ENCODE results near the gene HTRA1. TPM values are rescaled to one million over a fixed set of nuclear protein-coding genes. Genes with fewer than 3 reads are reported as not detected.

Gene HTRA1
- total RNA-seq, 1 donor from 2014 or later: 62.6 TPM

DNA sequence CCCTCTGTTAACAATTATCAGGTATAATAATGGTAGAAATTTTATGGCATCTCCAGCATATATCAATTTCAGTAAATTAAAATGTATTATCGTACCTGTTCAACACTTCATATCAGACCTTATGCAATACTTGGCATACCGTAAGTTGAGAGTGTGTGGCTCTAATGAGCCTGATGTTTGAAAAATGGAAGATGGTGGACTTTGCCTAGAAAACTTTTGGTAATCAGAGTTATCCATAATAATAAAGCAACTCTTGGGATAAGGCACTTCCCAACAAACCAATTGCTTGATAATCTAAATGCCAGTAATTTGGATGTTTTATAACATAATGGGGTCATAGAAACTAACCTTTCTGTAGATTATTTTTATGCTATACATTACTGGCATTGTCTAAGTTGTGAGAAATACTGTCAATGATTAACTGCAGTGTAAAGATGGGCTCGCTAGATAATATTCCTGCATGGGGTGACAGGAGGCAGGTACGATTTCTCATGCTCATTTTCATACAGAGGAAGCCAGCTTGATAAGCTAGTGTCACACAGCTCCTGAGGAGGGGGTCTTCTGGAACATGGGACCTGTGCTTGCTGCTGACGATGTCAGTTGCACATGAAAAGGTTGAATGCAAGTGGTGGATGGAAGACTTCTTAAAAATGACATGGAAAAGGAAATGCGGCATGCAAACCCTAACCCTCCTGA is 71.4 kb downstream of the HTRA1 start:
- peaks cover 15% of the 10 kb centered on the region for H3K4me1 ChIP-seq
- no peak overlapping the region for H3K27ac ChIP-seq (replicated peaks)
- no peak overlapping the region for H3K4me3 ChIP-seq
- no peak for DNase-seq
- TF ChIP-seq, protein P1, sequence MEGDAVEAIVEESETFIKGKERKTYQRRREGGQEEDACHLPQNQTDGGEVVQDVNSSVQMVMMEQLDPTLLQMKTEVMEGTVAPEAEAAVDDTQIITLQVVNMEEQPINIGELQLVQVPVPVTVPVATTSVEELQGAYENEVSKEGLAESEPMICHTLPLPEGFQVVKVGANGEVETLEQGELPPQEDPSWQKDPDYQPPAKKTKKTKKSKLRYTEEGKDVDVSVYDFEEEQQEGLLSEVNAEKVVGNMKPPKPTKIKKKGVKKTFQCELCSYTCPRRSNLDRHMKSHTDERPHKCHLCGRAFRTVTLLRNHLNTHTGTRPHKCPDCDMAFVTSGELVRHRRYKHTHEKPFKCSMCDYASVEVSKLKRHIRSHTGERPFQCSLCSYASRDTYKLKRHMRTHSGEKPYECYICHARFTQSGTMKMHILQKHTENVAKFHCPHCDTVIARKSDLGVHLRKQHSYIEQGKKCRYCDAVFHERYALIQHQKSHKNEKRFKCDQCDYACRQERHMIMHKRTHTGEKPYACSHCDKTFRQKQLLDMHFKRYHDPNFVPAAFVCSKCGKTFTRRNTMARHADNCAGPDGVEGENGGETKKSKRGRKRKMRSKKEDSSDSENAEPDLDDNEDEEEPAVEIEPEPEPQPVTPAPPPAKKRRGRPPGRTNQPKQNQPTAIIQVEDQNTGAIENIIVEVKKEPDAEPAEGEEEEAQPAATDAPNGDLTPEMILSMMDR (IDR thresholded peaks at IDR 0.05; ENCODE audit: borderline replicate concordance): no peak
- peaks cover 4% of the 10 kb centered on the region for H3K9me3 ChIP-seq (replicated peaks)
- H3K27me3 ChIP-seq (ENCODE audit: low read depth): no peaks in the 10 kb centered on the region
- intact Hi-C loops (cut with micrococcal nuclease): no loop called here
- H3K36me3 ChIP-seq: no peaks in the 10 kb centered on the region

DNA sequence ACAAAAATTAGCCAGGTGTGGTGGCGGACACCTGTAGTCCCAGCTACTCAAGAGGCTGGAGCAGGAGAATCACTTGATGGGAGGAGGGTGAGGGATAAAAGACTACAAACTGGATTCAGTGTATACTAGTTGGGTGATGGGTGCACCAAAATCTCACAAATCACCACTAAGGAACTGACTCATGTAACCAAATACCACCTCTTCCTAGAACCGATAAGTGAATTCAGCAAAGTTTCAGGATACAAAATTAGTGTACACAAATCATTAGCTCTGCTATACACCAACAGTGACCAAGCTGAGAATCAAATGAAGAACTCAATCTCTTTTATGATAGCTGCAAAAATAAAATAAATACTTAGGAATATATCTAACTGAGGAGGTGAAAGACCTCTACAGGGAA is 76.2 kb downstream of the HTRA1 start:
- H3K27ac ChIP-seq (replicated peaks): no peak overlapping the region
- TF ChIP-seq, protein P1 (IDR thresholded peaks at IDR 0.05; ENCODE audit: borderline replicate concordance): no peak
- H3K9me3 ChIP-seq (replicated peaks): peaks cover 4% of the 10 kb centered on the region
- H3K27me3 ChIP-seq (ENCODE audit: low read depth): no peaks in the 10 kb centered on the region
- no peak overlapping the region for H3K4me3 ChIP-seq
- H3K36me3 ChIP-seq: no peaks in the 10 kb centered on the region
- DNase-seq: no peak
- no peaks in the 10 kb centered on the region for H3K4me1 ChIP-seq
- intact Hi-C loops (cut with micrococcal nuclease): no loop called here

DNA sequence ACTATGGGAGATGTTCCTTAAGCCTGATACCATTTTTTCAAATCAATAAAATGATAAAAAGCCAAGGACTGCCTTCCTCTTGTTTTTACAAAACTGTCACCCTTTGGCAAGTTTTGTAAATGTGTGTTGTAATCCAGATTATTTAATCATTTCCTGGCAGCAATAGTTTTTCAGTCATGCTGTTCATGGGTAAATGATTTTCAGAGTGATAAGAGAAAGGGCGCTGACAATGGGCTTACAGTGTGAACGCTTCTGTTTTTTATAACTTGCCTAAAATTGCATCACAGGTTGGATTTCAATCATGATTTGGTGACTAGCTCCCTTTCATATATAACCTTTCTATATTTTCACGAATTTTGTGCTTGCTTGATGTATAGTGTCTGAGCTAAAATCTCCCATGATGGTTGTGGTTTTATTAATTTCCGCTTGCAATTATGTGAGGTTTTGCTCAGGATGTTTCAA is 80.2 kb downstream of the HTRA1 start:
- Histone ChIP-seq H3K4me1 (no peaks in the 10 kb centered on the region), H3K9me3 (replicated peaks) (peaks cover 4% of the 10 kb centered on the region), H3K4me3 (no peak overlapping the region), H3K27me3 (ENCODE audit: low read depth) (no peaks in the 10 kb centered on the region), H3K27ac (replicated peaks) (no peak overlapping the region), H3K36me3 (no peaks in the 10 kb centered on the region)
- TF ChIP-seq, protein P1 (IDR thresholded peaks at IDR 0.05; ENCODE audit: borderline replicate concordance): no peak
- DNase-seq: no peak
- intact Hi-C loops (cut with micrococcal nuclease): no loop called here

DNA sequence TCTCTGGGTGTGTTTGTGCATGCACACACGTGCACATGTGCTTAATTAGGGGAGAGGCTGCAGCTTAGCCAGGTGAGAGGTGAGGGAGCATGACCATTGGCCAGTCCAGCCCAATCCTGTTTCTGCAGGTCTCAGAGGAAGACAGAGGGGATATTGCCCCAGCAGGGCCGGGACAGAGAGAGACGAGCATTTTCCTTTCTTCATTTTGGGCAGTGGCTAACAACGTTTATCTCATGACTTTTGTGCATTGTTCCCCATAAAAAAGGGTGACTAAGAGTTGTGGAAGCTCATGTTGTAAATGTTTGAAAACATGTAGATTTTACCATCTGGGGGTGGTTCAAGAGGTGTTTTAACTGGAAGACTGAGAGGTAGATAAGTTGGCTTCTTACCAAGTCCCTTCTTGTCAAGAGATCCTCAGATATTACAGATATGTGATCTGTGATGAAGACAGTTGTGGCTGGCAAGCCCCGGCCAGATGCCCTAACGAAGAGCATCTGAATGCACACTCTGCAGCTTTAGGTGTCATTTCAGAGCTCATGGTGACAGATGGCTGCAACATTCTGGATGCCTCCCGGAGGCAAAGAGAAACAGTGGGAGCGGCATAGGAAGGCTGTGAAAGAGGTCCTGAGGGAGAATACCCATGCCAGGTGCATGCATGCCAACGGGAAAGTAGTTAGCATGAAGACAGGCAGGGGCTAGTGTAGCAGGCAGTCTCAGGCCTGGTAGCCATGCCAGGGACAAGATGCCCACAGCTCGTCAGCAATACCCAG is 82.5 kb downstream of the HTRA1 start:
- H3K4me3 ChIP-seq: no peak overlapping the region

DNA sequence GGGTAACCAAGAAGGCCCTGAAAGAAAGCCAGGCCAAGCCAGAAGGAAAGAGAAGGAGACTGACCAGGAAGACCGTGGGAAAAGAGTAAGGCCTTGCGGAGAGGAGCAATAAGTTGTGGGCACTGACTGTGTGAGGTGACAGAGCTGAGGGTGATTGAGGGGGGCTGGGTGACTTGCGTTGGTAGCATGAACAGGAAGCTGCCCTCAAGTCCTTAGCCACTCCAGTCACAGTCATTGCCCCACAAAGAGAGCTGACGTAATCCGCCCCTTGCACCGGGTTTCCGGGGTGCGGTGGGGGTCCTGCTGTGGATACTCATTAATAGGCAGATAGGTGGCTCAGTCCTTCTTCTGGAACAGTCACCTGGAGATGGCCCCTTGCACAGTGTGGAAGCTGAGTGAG is 83.1 kb downstream of the HTRA1 start:
- TF ChIP-seq, protein P1 (IDR thresholded peaks at IDR 0.05; ENCODE audit: borderline replicate concordance): no peak
- Histone ChIP-seq H3K4me1 (no peaks in the 10 kb centered on the region), H3K27ac (replicated peaks) (no peak overlapping the region), H3K36me3 (no peaks in the 10 kb centered on the region), H3K4me3 (no peak overlapping the region), H3K27me3 (ENCODE audit: low read depth) (no peaks in the 10 kb centered on the region), H3K9me3 (replicated peaks) (no peaks in the 10 kb centered on the region)
- no peak for DNase-seq
- intact Hi-C loops (cut with micrococcal nuclease): no loop called here

More for the DNA sequence above, 82.5 kb downstream of the HTRA1 start:
- no peaks in the 10 kb centered on the region for H3K27me3 ChIP-seq (ENCODE audit: low read depth)
- no peaks in the 10 kb centered on the region for H3K9me3 ChIP-seq (replicated peaks)
- TF ChIP-seq, protein P1 (IDR thresholded peaks at IDR 0.05; ENCODE audit: borderline replicate concordance): no peak
- intact Hi-C loops (cut with micrococcal nuclease): no loop called here
- H3K27ac ChIP-seq (replicated peaks): no peak overlapping the region
- no peak for DNase-seq
- no peaks in the 10 kb centered on the region for H3K36me3 ChIP-seq
- no peaks in the 10 kb centered on the region for H3K4me1 ChIP-seq
